Liver (tissue), 9 donors: ENCODE measurements around the gene GINS2. TPM values are rescaled to one million over a fixed set of nuclear protein-coding genes. Genes with fewer than 3 reads are reported as not detected.

Experiments
- DNase-seq: peaks from one replicate; pipeline ENCODE4 v3.0.0-alpha.2; 2017; ENCODE audit warnings: low spot score
- H3K27ac ChIP-seq, 2 donors: one replicate each; pipeline ENCODE4 v1.7.0; 2013; ENCODE audit warnings: inconsistent platforms in 2 of 2, low read length in 2 of 2, control low read depth in 1 of 2, low read depth in 1 of 2, mild to moderate bottlenecking in 1 of 2
- H3K27me3 ChIP-seq, 4 donors: one replicate each; pipeline versions ENCODE4 v1.6.1 to v1.7.0; 2013; ENCODE audit warnings: low read length in 3 of 4, inconsistent platforms in 1 of 4, mild to moderate bottlenecking in 1 of 4, moderate library complexity in 1 of 4; ENCODE audit not compliant: control insufficient read depth in 4 of 4, insufficient read depth in 4 of 4
- H3K36me3 ChIP-seq, 4 donors: one replicate each; pipeline versions ENCODE4 v1.6.1 to v1.7.0; 2013; ENCODE audit warnings: low read length in 3 of 4, mild to moderate bottlenecking in 3 of 4, low read depth in 1 of 4, moderate library complexity in 1 of 4; ENCODE audit not compliant: control insufficient read depth in 4 of 4, insufficient read depth in 3 of 4
- H3K4me1 ChIP-seq, 4 donors: one replicate each; pipeline versions ENCODE4 v1.6.1 to v1.7.0; 2013; ENCODE audit warnings: low read length in 3 of 4, mild to moderate bottlenecking in 3 of 4, moderate library complexity in 1 of 4; ENCODE audit not compliant: control insufficient read depth in 4 of 4, insufficient read depth in 4 of 4
- H3K4me3 ChIP-seq, 3 donors: one replicate each; pipeline versions ENCODE4 v1.6.1 to v1.7.0; 2013; ENCODE audit warnings: low read length in 3 of 3, control low read depth in 1 of 3, low read depth in 1 of 3, mild to moderate bottlenecking in 1 of 3
- H3K9ac ChIP-seq, 2 donors: one replicate each; pipeline ENCODE4 v1.7.0; 2013; ENCODE audit warnings: low read length in 2 of 2, mild to moderate bottlenecking in 2 of 2, moderate library complexity in 2 of 2, control low read depth in 1 of 2, low read depth in 1 of 2
- H3K9me3 ChIP-seq, 4 donors: one replicate each; pipeline versions ENCODE4 v1.6.1 to v1.7.0; 2013; ENCODE audit warnings: low read length in 3 of 4; ENCODE audit not compliant: control insufficient read depth in 4 of 4
- CTCF ChIP-seq: fragments of 150-350 bp; IDR thresholded peaks from 2 replicates; pipeline ENCODE4 v1.5.1; 2017; ENCODE audit warnings: improper control_type of control experiment, low read depth, low read length; ENCODE audit not compliant: missing input control
- EGR1 ChIP-seq, 2 donors: IDR thresholded peaks; 2 replicates each; pipeline ENCODE4 v1.6.1; 2016 to 2018; ENCODE audit warnings: antibody characterized with exemption in 2 of 2, low read depth in 2 of 2
- FOXA1 ChIP-seq: IDR thresholded peaks from 2 replicates; pipeline ENCODE4 v1.6.1; 2016; ENCODE audit warnings: antibody characterized with exemption
- FOXA2 ChIP-seq: IDR thresholded peaks from 2 replicates; pipeline ENCODE4 v1.6.1; 2016; ENCODE audit warnings: antibody characterized with exemption
- GABPA ChIP-seq, 2 donors: IDR thresholded peaks in 1 of 2; conservative IDR thresholded peaks in 1 of 2; 2 replicates each; pipeline ENCODE4 v1.6.1; 2016; ENCODE audit warnings: antibody characterized with exemption in 2 of 2, mild to moderate bottlenecking in 1 of 2, moderate library complexity in 1 of 2
- HNF4A ChIP-seq, 2 donors: conservative IDR thresholded peaks; 2 replicates each; pipeline ENCODE4 v1.6.1; 2016; ENCODE audit warnings: antibody characterized with exemption in 2 of 2, mild to moderate bottlenecking in 2 of 2
- HNF4G ChIP-seq: IDR thresholded peaks from 2 replicates; pipeline ENCODE4 v1.6.1; 2016; ENCODE audit warnings: antibody characterized with exemption
- MAX ChIP-seq: IDR thresholded peaks from 2 replicates; pipeline ENCODE4 v1.6.1; 2016; ENCODE audit warnings: antibody characterized with exemption
- NR2F2 ChIP-seq: IDR thresholded peaks from 2 replicates; pipeline ENCODE4 v1.6.1; 2016; ENCODE audit warnings: antibody characterized with exemption
- RAD21 ChIP-seq, 2 donors: IDR thresholded peaks; 2 replicates each; pipeline ENCODE4 v1.6.1; 2016; ENCODE audit warnings: antibody characterized with exemption in 2 of 2, mild to moderate bottlenecking in 2 of 2
- RXRA ChIP-seq, 2 donors: IDR thresholded peaks; 2 replicates each; pipeline ENCODE4 v1.6.1; 2017 to 2018; ENCODE audit warnings: antibody characterized with exemption in 2 of 2, mild to moderate bottlenecking in 1 of 2
- SP1 ChIP-seq: IDR thresholded peaks from 2 replicates; pipeline ENCODE4 v1.6.1; 2018; ENCODE audit warnings: antibody characterized with exemption, mild to moderate bottlenecking
- TAF1 ChIP-seq: conservative IDR thresholded peaks from 2 replicates; pipeline ENCODE4 v1.6.1; 2016; ENCODE audit warnings: antibody characterized with exemption, mild to moderate bottlenecking
- YY1 ChIP-seq: IDR thresholded peaks from 2 replicates; pipeline ENCODE4 v1.6.1; 2016; ENCODE audit warnings: antibody characterized with exemption, mild to moderate bottlenecking
- ZBTB33 ChIP-seq: IDR thresholded peaks from 2 replicates; pipeline ENCODE4 v1.6.1; 2016; ENCODE audit warnings: antibody characterized with exemption
- WGBS: extraction: QIAGEN DNeasy Blood & Tissue Kit; methylation state at CpG from one replicate; pipeline ENCODE4 v1.1.7; 2013; 5-methylcytosine and 5-hydroxymethylcytosine counted together
- polyA plus RNA-seq, 2 donors: library from polyadenylated mRNA; stranded (reverse) in 1 of 2; unstranded in 1 of 2; fragments of 200-250 nt in 1 of 2; fragments of >200 nt in 1 of 2; fragmentation: Nextera tagmentation in 1 of 2; extraction: Ambion mirVana in 1 of 2; gene quantifications; one replicate each; pipeline versions ENCODE4 v1.2.1 to v1.2.3, GENCODE V29; 2013 to 2015
- total RNA-seq, 2 donors: library from RNA; depleted of rRNA; stranded (reverse); fragments of >200 nt; gene quantifications; one replicate each; pipeline ENCODE4 v1.2.3, GENCODE V29; 2014
- donor health status: healthy.
- donor health status: healthy.
- donor health status: healthy.
- donor health status: healthy.
- donor health status: healthy.

Gene GINS2
- total and polyA plus RNA-seq, 4 donors: 0.17 to 9.3 (median 0.86) TPM

- WGBS: 39% methylated on average over 7 of the region's 7 CpGs
- DNase-seq: no peak
- H3K4me3 ChIP-seq: no peak overlapping the region
These were observed 1.8 kb upstream of the GINS2 start for GRCh38 chr16:85690469-85691064.

GRCh38 chr16:85689950-85690320, 1.2 kb upstream of the GINS2 start:
- Histone ChIP-seq H3K27ac (no peak overlapping the region), H3K4me3 (no peak overlapping the region), H3K4me1 (peaks cover 3 to 9% (median 5%) of the 10 kb centered on the region in 4 donors), H3K9me3 (no peaks in the 10 kb centered on the region), H3K27me3 (no peaks in the 10 kb centered on the region), H3K9ac (no peak overlapping the region), H3K36me3 (no peaks in the 10 kb centered on the region)
- WGBS: 70% methylated on average over 9 of the region's 9 CpGs
- DNase-seq: no peak
- TF ChIP-seq YY1 (no peak), HNF4A (conservative IDR thresholded peaks at IDR 0.05) (no peak), NR2F2 (no peak), RAD21 (IDR thresholded peaks at IDR 0.05) (no peak), RXRA (IDR thresholded peaks at IDR 0.05) (no peak)

More at GRCh38 chr16:85690469-85691064, 1.8 kb upstream of the GINS2 start:
- Histone ChIP-seq H3K4me1 (peaks cover 3 to 9% (median 5%) of the 10 kb centered on the region in 4 donors), H3K27ac (no peak overlapping the region), H3K27me3 (no peaks in the 10 kb centered on the region), H3K9me3 (no peaks in the 10 kb centered on the region), H3K9ac (no peak overlapping the region), H3K36me3 (no peaks in the 10 kb centered on the region)
- TF ChIP-seq SP1 (no peak), RAD21 (IDR thresholded peaks at IDR 0.05) (no peak), EGR1 (IDR thresholded peaks at IDR 0.05; ENCODE audit: low read depth in 2 of 2) (no peak), GABPA (IDR thresholded peaks at IDR 0.05 in 1 of 2, conservative IDR thresholded peaks at IDR 0.05 in 1 of 2) (no peak), FOXA2 (no peak), CTCF (no peak), YY1 (no peak), MAX (no peak), TAF1 (no peak)

- no peaks in the 10 kb centered on the region for H3K27me3 ChIP-seq
- WGBS: 34% methylated on average over 27 of the region's 27 CpGs
- H3K27ac ChIP-seq: no peak overlapping the region
- no peak for DNase-seq
- peak overlapping the region in 1 of 3 donors; percentile 67 for H3K4me3 ChIP-seq
- H3K4me1 ChIP-seq: peaks cover 3 to 9% (median 5%) of the 10 kb centered on the region in 4 donors
- H3K9ac ChIP-seq: no peak overlapping the region
- no peaks in the 10 kb centered on the region for H3K9me3 ChIP-seq
- no peak for TF ChIP-seq YY1
- no peak for TF ChIP-seq RXRA (IDR thresholded peaks at IDR 0.05)
- no peak for TF ChIP-seq FOXA2
- TF ChIP-seq SP1: no peak
- TF ChIP-seq RAD21 (IDR thresholded peaks at IDR 0.05): no peak
- no peak for TF ChIP-seq HNF4G
- TF ChIP-seq FOXA1: no peak
- TF ChIP-seq ZBTB33: no peak
- no peak for TF ChIP-seq HNF4A (conservative IDR thresholded peaks at IDR 0.05)
- no peaks in the 10 kb centered on the region for H3K36me3 ChIP-seq
These were observed 663 bp upstream of the GINS2 start for GRCh38 chr16:85689285-85689949.
